Mesendoderm (in vitro differentiated cells): ENCODE results near the gene SSTR1.

ENCODE experiments used
- DNase-seq: peaks from one replicate; pipeline ENCODE4 v3.0.0; 2013
- H2AK5ac ChIP-seq: 2 replicates; pipeline ENCODE4 v1.6.1; 2013; ENCODE audit warnings: low read length, inconsistent platforms
- H2BK120ac ChIP-seq: 2 replicates; pipeline ENCODE4 v1.6.1; 2013; ENCODE audit warnings: low read depth, mild to moderate bottlenecking, low read length, moderate library complexity, mixed read lengths
- H2BK15ac ChIP-seq: replicated peaks from 2 replicates; pipeline ENCODE4 v1.6.1; 2013; ENCODE audit warnings: low read depth, mild to moderate bottlenecking, moderate library complexity
- H2BK5ac ChIP-seq: 2 replicates; pipeline ENCODE4 v1.6.1; 2013; ENCODE audit warnings: low read length, inconsistent platforms
- H3K18ac ChIP-seq: 2 replicates; pipeline ENCODE4 v1.6.1; 2013; ENCODE audit warnings: mild to moderate bottlenecking, low read length, mixed read lengths
- H3K23ac ChIP-seq: one replicate; pipeline ENCODE4 v1.6.1; 2013; ENCODE audit warnings: low read length
- H3K27ac ChIP-seq: 2 replicates; pipeline ENCODE4 v1.5.1; 2013; ENCODE audit warnings: low read depth, mild to moderate bottlenecking, inconsistent platforms, low read length, moderate library complexity
- H3K27me3 ChIP-seq: 2 replicates; pipeline ENCODE4 v1.6.1; 2013; ENCODE audit warnings: low read length, control low read depth, mild to moderate bottlenecking, inconsistent platforms; ENCODE audit not compliant: insufficient read depth, poor library complexity
- H3K36me3 ChIP-seq: 2 replicates; pipeline ENCODE4 v1.6.1; 2013; ENCODE audit warnings: low read length, inconsistent platforms; ENCODE audit not compliant: control insufficient read depth, insufficient read depth
- H3K4ac ChIP-seq: one replicate; pipeline ENCODE4 v1.6.1; 2013; ENCODE audit warnings: low read depth, mild to moderate bottlenecking, low read length, moderate library complexity
- H3K4me1 ChIP-seq: 2 replicates; pipeline ENCODE4 v1.6.1; 2013; ENCODE audit warnings: low read depth, low read length, inconsistent platforms; ENCODE audit not compliant: control insufficient read depth
- H3K4me2 ChIP-seq: 2 replicates; pipeline ENCODE4 v1.6.1; 2013; ENCODE audit warnings: low read length
- H3K4me3 ChIP-seq: 2 replicates; pipeline ENCODE4 v1.5.1; 2013; ENCODE audit warnings: mild to moderate bottlenecking, low read length
- H3K56ac ChIP-seq: one replicate; pipeline ENCODE4 v1.6.1; 2013; ENCODE audit warnings: low read length
- H3K79me1 ChIP-seq: 2 replicates; pipeline ENCODE4 v1.6.1; 2013; ENCODE audit warnings: low read length, inconsistent platforms
- H3K79me2 ChIP-seq: 2 replicates; pipeline ENCODE4 v1.6.1; 2013; ENCODE audit warnings: mild to moderate bottlenecking, low read length; ENCODE audit not compliant: control insufficient read depth, insufficient read depth
- H3K9ac ChIP-seq: 2 replicates; pipeline ENCODE4 v1.6.1; 2013; ENCODE audit warnings: low read length, inconsistent platforms
- H4K5ac ChIP-seq: one replicate; pipeline ENCODE4 v1.6.1; 2013; ENCODE audit warnings: low read length
- H4K8ac ChIP-seq: one replicate; pipeline ENCODE4 v1.6.1; 2013; ENCODE audit warnings: low read depth, mild to moderate bottlenecking, control low read depth, low read length, moderate library complexity
- WGBS: extraction: QIAGEN DNeasy Blood & Tissue Kit; methylation state at CpG from one replicate; pipeline ENCODE4 v1.1.7; 2013; ENCODE audit warnings: low lambda C conversion rate, missing lambda C conversion rate; ENCODE audit not compliant: insufficient coverage; ENCODE audit errors: extremely low coverage; 5-methylcytosine and 5-hydroxymethylcytosine counted together

SSTR1 gene

GRCh38 chr14:38255673-38256532, 48.2 kb downstream of the SSTR1 start, which contains the start of gene CLEC14A:
Gene CLEC14A (minus strand): TSS chr14:38256093. CDS start chr14:38256022, 71 bp downstream.
- H3K27me3 ChIP-seq = peaks cover 15% of the 10 kb centered on the region

GRCh38 chr14:38256533-38256840, 48.8 kb downstream of the SSTR1 start:
- Histone ChIP-seq H3K27me3 (peaks cover 15% of the 10 kb centered on the region), H3K79me2 (no peaks in the 10 kb centered on the region), H3K9ac (peak overlapping the region; percentile 62), H2BK15ac (no peak overlapping the region), H4K8ac (no peak overlapping the region), H3K4ac (no peak overlapping the region), H2BK5ac (no peak overlapping the region), H3K18ac (no peak overlapping the region), H4K5ac (no peak overlapping the region), H3K56ac (peak overlapping the region; percentile 83), H3K4me3 (no peak overlapping the region), H3K23ac (no peak overlapping the region), H3K4me2 (peak overlapping the region; percentile 38), H3K27ac (no peak overlapping the region), H2BK120ac (no peak overlapping the region), H2AK5ac (no peak overlapping the region), H3K79me1 (no peaks in the 10 kb centered on the region), H3K36me3 (no peaks in the 10 kb centered on the region), H3K4me1 (peaks cover 4% of the 10 kb centered on the region)
- no peak for DNase-seq
- no CpG with 5 or more reads among the region's 5 CpGs for WGBS

More at GRCh38 chr14:38255673-38256532, 48.2 kb downstream of the SSTR1 start, which contains the start of gene CLEC14A:
- Histone ChIP-seq H3K36me3 (no peaks in the 10 kb centered on the region), H2BK5ac (no peak within 1 kb of the TSS), H4K5ac (no peak within 1 kb of the TSS), H3K56ac (peak within 1 kb of the TSS; percentile 83), H3K79me2 (no peaks in the 10 kb centered on the region), H3K79me1 (no peaks in the 10 kb centered on the region), H4K8ac (no peak within 1 kb of the TSS), H3K23ac (peak within 1 kb of the TSS; percentile 92), H3K4me2 (peak within 1 kb of the TSS; percentile 38), H3K4ac (no peak within 1 kb of the TSS), H3K27ac (no peak within 1 kb of the TSS), H3K4me3 (peak within 1 kb of the TSS; percentile 19), H3K18ac (peak within 1 kb of the TSS; percentile 4), H3K9ac (peak within 1 kb of the TSS; percentile 62), H2BK120ac (no peak within 1 kb of the TSS), H3K4me1 (peaks cover 4% of the 10 kb centered on the region), H2BK15ac (no peak within 1 kb of the TSS), H2AK5ac (no peak within 1 kb of the TSS)
- no CpG with 5 or more reads among the region's 68 CpGs for WGBS
- DNase-seq = peak; percentile 59

GRCh38 chr14:38257507-38257906, 49.8 kb downstream of the SSTR1 start:
- Histone ChIP-seq H4K8ac (no peak overlapping the region), H3K36me3 (no peaks in the 10 kb centered on the region), H3K27me3 (peaks cover 15% of the 10 kb centered on the region), H3K56ac (no peak overlapping the region), H3K23ac (no peak overlapping the region), H2BK120ac (no peak overlapping the region), H2AK5ac (no peak overlapping the region), H3K18ac (no peak overlapping the region), H2BK5ac (no peak overlapping the region), H2BK15ac (no peak overlapping the region), H3K79me1 (no peaks in the 10 kb centered on the region), H3K4me3 (no peak overlapping the region), H3K27ac (no peak overlapping the region), H3K79me2 (no peaks in the 10 kb centered on the region), H3K4me2 (no peak overlapping the region), H3K9ac (no peak overlapping the region), H3K4me1 (peaks cover 4% of the 10 kb centered on the region), H4K5ac (no peak overlapping the region), H3K4ac (no peak overlapping the region)
- no CpG with 5 or more reads among the region's 2 CpGs for WGBS
- DNase-seq = no peak

- Histone ChIP-seq H3K27me3 (no peaks in the 10 kb centered on the region), H3K23ac (no peak overlapping the region), H3K4me3 (no peak overlapping the region), H2BK5ac (no peak overlapping the region), H3K27ac (no peak overlapping the region), H3K36me3 (no peaks in the 10 kb centered on the region), H2BK120ac (no peak overlapping the region), H3K79me2 (no peaks in the 10 kb centered on the region), H3K56ac (no peak overlapping the region), H2BK15ac (no peak overlapping the region), H3K18ac (no peak overlapping the region), H4K5ac (no peak overlapping the region), H4K8ac (no peak overlapping the region), H2AK5ac (no peak overlapping the region), H3K79me1 (no peaks in the 10 kb centered on the region), H3K4me1 (no peaks in the 10 kb centered on the region), H3K4ac (no peak overlapping the region), H3K9ac (no peak overlapping the region), H3K4me2 (no peak overlapping the region)
- no CpG with 5 or more reads among the region's 1 CpG for WGBS
- no peak for DNase-seq
Observed at GRCh38 chr14:38261620-38262019, 53.9 kb downstream of the SSTR1 start.
